ENCODE results near the gene NRXN3. TPM values are rescaled to one million over a fixed set of nuclear protein-coding genes. Genes with fewer than 3 reads are reported as not detected.

NRXN3 gene
- total RNA-seq, result not detected

- Mint-ChIP-seq H3K27me3 (peaks cover 19% of the 10 kb centered on the region), H3K4me3 (no peak within 1 kb of the TSS), H3K9me3 (ENCODE audit: low read depth) (peaks cover 2% of the 10 kb centered on the region), H3K36me3 (no peaks in the 10 kb centered on the region), H3K4me1 (no peaks in the 10 kb centered on the region), H3K27ac (no peak within 1 kb of the TSS)
- ATAC-seq (no peak), DNase-seq (no peak)
- CTCF ChIA-PET, result no interaction called here
Observed at GRCh38 chr14:78170203-78170602, at the start of gene NRXN3. NRXN3 (plus strand) TSS chr14:78170373; CDS start chr14:78243094, 72,721 bp downstream.

- Mint-ChIP-seq H3K27me3 (no peaks in the 10 kb centered on the region), H3K9me3 (ENCODE audit: low read depth) (peaks cover 2% of the 10 kb centered on the region), H3K4me1 (no peaks in the 10 kb centered on the region), H3K4me3 (no peak overlapping the region), H3K36me3 (no peaks in the 10 kb centered on the region), H3K27ac (no peak overlapping the region)
- CTCF ChIA-PET, result no interaction called here
- ATAC-seq (no peak), DNase-seq (no peak)
Observed at GRCh38 chr14:78122436-78122835, 47.7 kb upstream of the NRXN3 start.

DNA sequence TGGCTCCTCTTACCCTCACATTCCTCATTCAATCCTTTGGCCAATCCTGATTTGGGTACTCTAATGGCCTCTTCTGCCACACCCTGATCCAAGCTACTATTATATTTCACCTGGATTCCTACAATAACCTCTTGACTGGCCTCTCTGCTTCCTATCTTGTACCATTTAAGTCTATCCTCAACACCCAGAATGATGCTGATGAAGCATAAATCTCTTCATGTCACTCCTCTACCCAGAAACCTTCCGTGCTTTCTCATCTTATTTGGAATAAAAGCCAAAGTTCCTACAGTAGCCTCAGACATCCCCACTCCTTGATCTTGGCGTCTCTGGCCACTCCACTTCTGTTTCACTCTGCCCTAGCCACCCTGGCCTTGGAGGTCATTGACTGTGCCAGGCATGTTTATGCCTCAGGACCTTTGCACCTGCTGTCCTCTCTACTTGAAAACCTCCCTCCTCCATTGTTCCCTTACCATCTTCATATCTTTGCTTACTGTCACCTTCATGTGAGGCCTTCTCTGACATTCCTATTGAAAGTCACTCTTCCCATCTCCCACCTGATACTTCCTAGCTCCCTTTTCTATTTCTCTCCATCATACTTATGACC lies 46.4 kb upstream of the NRXN3 start:
- no peaks in the 10 kb centered on the region for H3K36me3 Mint-ChIP-seq
- peaks cover 2% of the 10 kb centered on the region for H3K9me3 Mint-ChIP-seq (ENCODE audit: low read depth)
- DNase-seq (no peak), ATAC-seq (no peak)
- H3K27ac Mint-ChIP-seq, result no peak overlapping the region
- H3K4me3 Mint-ChIP-seq, result no peak overlapping the region
- CTCF ChIA-PET, result interaction anchor here (0.6 kb wide), 1 partner anchor 349 kb away, joined by 3 read pairs; no protein-coding TSS in a partner anchor
- no peaks in the 10 kb centered on the region for H3K4me1 Mint-ChIP-seq
- H3K27me3 Mint-ChIP-seq, result no peaks in the 10 kb centered on the region

GRCh38 chr14:78127961-78128360 lies 42.2 kb upstream of the NRXN3 start:
- DNase-seq (no peak), ATAC-seq (no peak)
- no peaks in the 10 kb centered on the region for H3K36me3 Mint-ChIP-seq
- no peaks in the 10 kb centered on the region for H3K9me3 Mint-ChIP-seq (ENCODE audit: low read depth)
- no peak overlapping the region for H3K27ac Mint-ChIP-seq
- H3K27me3 Mint-ChIP-seq, result no peaks in the 10 kb centered on the region
- H3K4me3 Mint-ChIP-seq, result no peak overlapping the region
- CTCF ChIA-PET, result no interaction called here
- no peaks in the 10 kb centered on the region for H3K4me1 Mint-ChIP-seq

GRCh38 chr14:78129375-78129774 lies 40.8 kb upstream of the NRXN3 start:
- no peak overlapping the region for H3K27ac Mint-ChIP-seq
- H3K4me1 Mint-ChIP-seq, result no peaks in the 10 kb centered on the region
- ATAC-seq (no peak), DNase-seq (no peak)
- CTCF ChIA-PET, result no interaction called here
- H3K36me3 Mint-ChIP-seq, result no peaks in the 10 kb centered on the region
- no peaks in the 10 kb centered on the region for H3K9me3 Mint-ChIP-seq (ENCODE audit: low read depth)
- H3K4me3 Mint-ChIP-seq, result no peak overlapping the region
- H3K27me3 Mint-ChIP-seq, result no peaks in the 10 kb centered on the region

DNA sequence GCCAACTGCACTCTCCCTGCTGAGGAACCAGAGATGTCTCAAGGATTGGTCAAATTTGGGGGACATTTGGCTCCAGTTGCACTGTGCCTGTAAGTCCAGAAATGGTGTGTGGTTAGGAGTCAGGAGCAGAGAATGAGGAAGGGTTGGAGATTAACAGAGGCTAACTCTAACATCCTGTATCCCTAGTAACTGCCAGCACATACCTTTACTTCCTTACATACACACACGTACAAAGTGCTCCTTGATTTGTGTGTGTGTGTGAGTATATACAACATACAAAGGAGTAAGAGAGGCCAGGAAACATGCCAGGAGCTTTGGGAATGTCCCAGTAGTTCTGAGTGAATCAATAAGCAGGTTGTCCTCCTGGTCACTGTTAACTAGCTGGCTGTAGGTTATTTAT lies 39.8 kb upstream of the NRXN3 start:
- H3K27ac Mint-ChIP-seq, result no peak overlapping the region
- no peak overlapping the region for H3K4me3 Mint-ChIP-seq
- ATAC-seq (no peak), DNase-seq (no peak)
- H3K9me3 Mint-ChIP-seq (ENCODE audit: low read depth), result no peaks in the 10 kb centered on the region
- H3K36me3 Mint-ChIP-seq, result no peaks in the 10 kb centered on the region
- CTCF ChIA-PET, result no interaction called here
- H3K4me1 Mint-ChIP-seq, result no peaks in the 10 kb centered on the region
- H3K27me3 Mint-ChIP-seq, result no peaks in the 10 kb centered on the region

GRCh38 chr14:78131201-78131600 lies 39.0 kb upstream of the NRXN3 start:
- Mint-ChIP-seq H3K4me3 (no peak overlapping the region), H3K27me3 (no peaks in the 10 kb centered on the region), H3K4me1 (no peaks in the 10 kb centered on the region), H3K27ac (no peak overlapping the region), H3K9me3 (ENCODE audit: low read depth) (no peaks in the 10 kb centered on the region), H3K36me3 (no peaks in the 10 kb centered on the region)
- CTCF ChIA-PET, result no interaction called here
- DNase-seq, result no peak
- no peak for ATAC-seq

- CTCF ChIA-PET, result no interaction called here
- Mint-ChIP-seq H3K36me3 (no peaks in the 10 kb centered on the region), H3K4me1 (no peaks in the 10 kb centered on the region), H3K4me3 (no peak overlapping the region), H3K9me3 (ENCODE audit: low read depth) (no peaks in the 10 kb centered on the region), H3K27ac (no peak overlapping the region), H3K27me3 (no peaks in the 10 kb centered on the region)
- ATAC-seq (no peak), DNase-seq (no peak)
Observed at GRCh38 chr14:78131616-78132015, 38.6 kb upstream of the NRXN3 start.

DNA sequence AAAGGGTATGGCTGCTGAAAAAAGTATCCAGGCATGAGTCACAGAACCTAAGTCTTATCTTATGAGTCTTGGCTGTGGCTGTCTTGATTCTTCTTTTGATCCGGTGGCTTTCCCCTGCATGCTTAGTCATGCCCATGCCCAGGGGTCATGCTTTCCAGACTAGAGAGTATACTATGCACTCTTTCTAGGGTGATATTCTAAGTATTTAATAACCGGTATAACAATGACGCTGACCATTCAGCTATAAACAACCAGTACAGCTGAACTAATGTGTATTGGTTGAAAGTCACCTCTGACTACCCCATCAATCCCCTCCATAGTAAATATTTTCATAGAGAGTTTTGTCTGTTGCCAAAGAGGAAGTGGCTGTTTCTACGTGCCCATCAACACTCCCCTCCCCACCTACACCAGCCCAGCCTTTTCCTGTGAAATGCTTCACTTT lies 34.7 kb upstream of the NRXN3 start:
- no peaks in the 10 kb centered on the region for H3K36me3 Mint-ChIP-seq
- H3K4me1 Mint-ChIP-seq, result no peaks in the 10 kb centered on the region
- DNase-seq (no peak), ATAC-seq (no peak)
- no peaks in the 10 kb centered on the region for H3K27me3 Mint-ChIP-seq
- H3K4me3 Mint-ChIP-seq, result no peak overlapping the region
- CTCF ChIA-PET, result no interaction called here
- no peaks in the 10 kb centered on the region for H3K9me3 Mint-ChIP-seq (ENCODE audit: low read depth)
- no peak overlapping the region for H3K27ac Mint-ChIP-seq

- Mint-ChIP-seq H3K4me3 (no peak overlapping the region), H3K36me3 (no peaks in the 10 kb centered on the region), H3K4me1 (no peaks in the 10 kb centered on the region), H3K27me3 (no peaks in the 10 kb centered on the region), H3K9me3 (ENCODE audit: low read depth) (no peaks in the 10 kb centered on the region), H3K27ac (no peak overlapping the region)
- DNase-seq (no peak), ATAC-seq (no peak)
- CTCF ChIA-PET, result no interaction called here
Observed at GRCh38 chr14:78136695-78137094, 33.5 kb upstream of the NRXN3 start.

- CTCF ChIA-PET, result no interaction called here
- DNase-seq, result no peak
- Mint-ChIP-seq H3K27me3 (no peaks in the 10 kb centered on the region), H3K27ac (no peak overlapping the region), H3K4me1 (no peaks in the 10 kb centered on the region), H3K36me3 (no peaks in the 10 kb centered on the region), H3K4me3 (no peak overlapping the region), H3K9me3 (ENCODE audit: low read depth) (no peaks in the 10 kb centered on the region)
- ATAC-seq, result no peak
Observed at GRCh38 chr14:78141590-78141989, 28.6 kb upstream of the NRXN3 start.

DNA sequence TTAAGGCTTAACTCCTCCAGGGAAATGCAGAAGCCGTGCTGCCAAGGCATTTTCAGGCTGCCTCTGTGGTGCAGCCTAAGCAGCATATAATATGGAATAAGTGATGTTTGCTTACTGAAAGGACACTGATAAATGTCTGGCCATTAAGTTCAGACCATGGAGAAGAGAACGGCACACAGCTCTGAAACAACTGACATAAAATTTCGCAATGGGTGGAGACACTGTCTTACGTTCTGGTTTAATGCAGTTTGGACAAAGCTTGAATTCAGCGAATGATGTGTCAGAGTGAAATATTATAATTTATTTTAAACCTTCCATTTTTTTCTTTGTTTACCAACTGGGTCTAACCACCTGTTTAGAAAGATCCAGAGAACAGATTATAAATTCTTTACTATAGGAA lies 27.2 kb upstream of the NRXN3 start:
- DNase-seq, result no peak
- H3K36me3 Mint-ChIP-seq, result no peaks in the 10 kb centered on the region
- H3K27ac Mint-ChIP-seq, result no peak overlapping the region
- H3K4me3 Mint-ChIP-seq, result no peak overlapping the region
- H3K9me3 Mint-ChIP-seq (ENCODE audit: low read depth), result no peaks in the 10 kb centered on the region
- no peak for ATAC-seq
- CTCF ChIA-PET, result no interaction called here
- H3K4me1 Mint-ChIP-seq, result no peaks in the 10 kb centered on the region
- no peaks in the 10 kb centered on the region for H3K27me3 Mint-ChIP-seq

GRCh38 chr14:78143489-78144145 lies 26.6 kb upstream of the NRXN3 start:
- Mint-ChIP-seq H3K9me3 (ENCODE audit: low read depth) (no peaks in the 10 kb centered on the region), H3K4me1 (no peaks in the 10 kb centered on the region), H3K4me3 (no peak overlapping the region), H3K36me3 (no peaks in the 10 kb centered on the region), H3K27me3 (no peaks in the 10 kb centered on the region), H3K27ac (no peak overlapping the region)
- no peak for ATAC-seq
- CTCF ChIA-PET, result no interaction called here
- no peak for DNase-seq

GRCh38 chr14:78152201-78153063 lies 17.7 kb upstream of the NRXN3 start:
- no peaks in the 10 kb centered on the region for H3K9me3 Mint-ChIP-seq (ENCODE audit: low read depth)
- no peaks in the 10 kb centered on the region for H3K36me3 Mint-ChIP-seq
- ATAC-seq (no peak), DNase-seq (no peak)
- no peak overlapping the region for H3K27ac Mint-ChIP-seq
- H3K27me3 Mint-ChIP-seq, result no peaks in the 10 kb centered on the region
- H3K4me1 Mint-ChIP-seq, result no peaks in the 10 kb centered on the region
- H3K4me3 Mint-ChIP-seq, result no peak overlapping the region
- CTCF ChIA-PET, result no interaction called here

All from activated CD8-positive, alpha-beta memory T cell treated with anti-CD3 and anti-CD28 coated beads, Interleukin-2, amount 10 ng/mL, durations not matched to agents 7 days and 5 days (primary cell).